GM12878 (cell line): ENCODE results near the gene SLC22A23. TPM values are rescaled to one million over a fixed set of nuclear protein-coding genes. Genes with fewer than 3 reads are reported as not detected.

Experiments used
- ATAC-seq: fragments of 200-7000 bp; cut with Tn5 transposase; 3 replicates; pipeline ENCODE4 v1.9.1; 2020; ENCODE audit warnings: mild to moderate bottlenecking, moderate library complexity
- BruUV-seq: library from RNA; stranded (reverse); fragments of 400-500 nt; replicated peaks from 2 replicates; lab custom pipeline; 2021; lab: Mats Ljungman, UMichigan
- CTCF ChIA-PET: fragments of 300-600 bp; sonication (Branson Sonifier 250); formaldehyde crosslinking; extraction: SDS; loops from one replicate; lab custom pipeline; 2021; ENCODE audit warnings: inconsistent platforms; lab: Yijun Ruan, JAX
- POLR2A ChIA-PET: fragments of 350-600 bp; formaldehyde crosslinking; extraction: SDS; loops from one replicate; lab custom pipeline; 2021; ENCODE audit warnings: inconsistent platforms; lab: Charles Lee
- RAD21 ChIA-PET: fragments of 300-600 bp; sonication (Branson Sonifier 250); formaldehyde crosslinking; loops from one replicate; lab custom pipeline; 2023; ENCODE audit warnings: antibody characterized with exemption; ENCODE audit not compliant: unreplicated experiment; lab: Charles Lee
- SMC1A ChIA-PET: fragments of 300-600 bp; sonication (Branson Sonifier 250); formaldehyde crosslinking; loops from one replicate; lab custom pipeline; 2023; ENCODE audit not compliant: unreplicated experiment, uncharacterized antibody; lab: Charles Lee
- DNase-seq: peaks from one replicate; pipeline ENCODE4 v3.0.0-alpha.2; 2011; ENCODE audit warnings: low read depth, low spot score
- FAIRE-seq: peaks from 3 replicates; lab custom pipeline; 2011; peaks lifted over from hg19 to GRCh38; lab: Jason Lieb, UNC
- H2AFZ ChIP-seq: 2 replicates; pipeline ENCODE4 v1.6.0; 2011; ENCODE audit warnings: low read depth, low read length, control low read depth; ENCODE audit not compliant: control insufficient read depth
- H3K27ac ChIP-seq: 2 replicates; pipeline ENCODE4 v1.5.1; 2011; ENCODE audit warnings: control low read depth; ENCODE audit not compliant: control insufficient read depth, insufficient read depth
- H3K27me3 ChIP-seq, 2 experiments: replicated peaks in 1 of 2; 2 replicates each; pipeline versions ENCODE4 v1.6.0 to v1.6.1; 2011; ENCODE audit warnings: low read length in 1 of 2; ENCODE audit not compliant: control insufficient read depth in 2 of 2, insufficient read depth in 2 of 2
- H3K36me3 ChIP-seq, 2 experiments: 2 replicates each; pipeline ENCODE4 v1.5.1; 2011; ENCODE audit warnings: low read length in 1 of 2; ENCODE audit not compliant: control insufficient read depth in 2 of 2, insufficient read depth in 2 of 2
- H3K4me1 ChIP-seq: 2 replicates; pipeline ENCODE4 v1.6.1; 2011; ENCODE audit warnings: mild to moderate bottlenecking, low read length, moderate library complexity, mixed read lengths; ENCODE audit not compliant: control insufficient read depth, insufficient read depth
- H3K4me2 ChIP-seq: 2 replicates; pipeline ENCODE4 v1.6.0; 2011; ENCODE audit warnings: control low read depth; ENCODE audit not compliant: control insufficient read depth, insufficient read depth
- H3K4me3 ChIP-seq: fragments of 200-600 bp; sonication (generic); 2 replicates; pipeline ENCODE4 v1.5.1; 2016
- H3K79me2 ChIP-seq: 2 replicates; pipeline ENCODE4 v1.6.0; 2011; ENCODE audit warnings: low read length; ENCODE audit not compliant: control insufficient read depth, insufficient read depth
- H3K9ac ChIP-seq: 2 replicates; pipeline ENCODE4 v1.8.0; 2011; ENCODE audit warnings: low read length, control low read depth, mixed read lengths; ENCODE audit not compliant: control insufficient read depth, insufficient read depth
- H3K9me3 ChIP-seq: replicated peaks from 3 replicates; pipeline ENCODE4 v1.5.1; 2011; ENCODE audit warnings: mild to moderate bottlenecking, low read length; ENCODE audit not compliant: control insufficient read depth, insufficient read depth
- H4K20me1 ChIP-seq: 2 replicates; pipeline ENCODE4 v1.6.0; 2011; ENCODE audit not compliant: control insufficient read depth, insufficient read depth
- CREB1 ChIP-seq: IDR thresholded peaks from 2 replicates; pipeline ENCODE4 v1.6.1; 2012; ENCODE audit warnings: low read depth, mild to moderate bottlenecking, inconsistent platforms
- EGR1 ChIP-seq, 2 experiments: IDR thresholded peaks; 1 replicate in 1 of 2; 2 replicates in 1 of 2; pipeline ENCODE4 v1.6.1; 2011 to 2012; ENCODE audit warnings: low read depth in 2 of 2, low read length in 2 of 2, borderline replicate concordance in 1 of 2, mild to moderate bottlenecking in 1 of 2, moderate library complexity in 1 of 2
- FOXK2 ChIP-seq: fragments of 450-650 bp; IDR thresholded peaks from 2 replicates; pipeline ENCODE4 v1.6.1; 2017; ENCODE audit warnings: mild to moderate bottlenecking, moderate library complexity
- MLLT1 ChIP-seq: fragments of 450-650 bp; IDR thresholded peaks from 2 replicates; pipeline ENCODE4 v1.6.1; 2016; ENCODE audit warnings: mild to moderate bottlenecking
- MYB ChIP-seq: fragments of 150-350 bp; IDR thresholded peaks from 2 replicates; pipeline ENCODE4 v1.6.1; 2014; ENCODE audit warnings: mild to moderate bottlenecking, low read depth, low read length, borderline replicate concordance
- RUNX3 ChIP-seq: IDR thresholded peaks from 2 replicates; pipeline ENCODE4 v1.6.1; 2012; ENCODE audit warnings: low read length, inconsistent platforms
- SPI1 ChIP-seq: IDR thresholded peaks from 2 replicates; pipeline ENCODE4 v1.6.1; 2011; ENCODE audit warnings: low read depth, mild to moderate bottlenecking, low read length, moderate library complexity, borderline replicate concordance; ENCODE audit not compliant: insufficient read depth
- ZNF274 ChIP-seq: IDR thresholded peaks from one replicate; pipeline ENCODE4 v1.8.0; 2011; ENCODE audit not compliant: insufficient read length, insufficient read depth
- WGBS: methylation state at CpG from one replicate; pipeline ENCODE4 v1.1.6; 2016; ENCODE audit warnings: low lambda C conversion rate; ENCODE audit not compliant: insufficient replicate concordance, insufficient coverage; ENCODE audit errors: missing lambda C conversion rate; 5-methylcytosine and 5-hydroxymethylcytosine counted together
- in situ Hi-C: fragments of 300-500 bp; cut with MboI; formaldehyde crosslinking; loops from 9 replicates; pipeline ENCODE4 v1.14.3; 2018; ENCODE audit warnings: mixed read lengths
- intact Hi-C: fragments of 100-400 bp; cut with micrococcal nuclease; formaldehyde crosslinking; loops from one replicate; pipeline ENCODE4 v1.14.2; 2022; ENCODE audit not compliant: unreplicated experiment
- polyA plus RNA-seq, 11 experiments: library from polyadenylated mRNA; depleted of rRNA in 4 of 11; unstranded in 6 of 11; stranded (reverse) in 5 of 11; fragments of >200 nt; fragmentation: Nextera tagmentation in 4 of 11; fragmentation: Illumina TruSeq in 1 of 11; extraction: Ambion mirVana in 4 of 11; extraction: Trizol in 1 of 11; gene quantifications; 1 replicate in 1 of 11; 2 replicates in 10 of 11; pipeline versions ENCODE4 v1.2.1 to v1.2.3, GENCODE V29; 2011 to 2016; ENCODE audit warnings: inconsistent platforms in 2 of 11, missing spikeins in 2 of 11, low read depth in 1 of 11
- total RNA-seq, 4 experiments: library from RNA; depleted of rRNA in 3 of 4; stranded (reverse); fragments of >200 nt in 3 of 4; fragmentation: Illumina TruSeq in 1 of 4; extraction: Trizol in 1 of 4; gene quantifications; 2 replicates each; pipeline versions ENCODE4 v1.2.1 to v1.2.3, GENCODE V29; 2013 to 2021

The SLC22A23 gene
- total and polyA plus RNA-seq, 10 of the 15 experiments (the other 5 are each of a cell fraction or from before 2014, with no cell fraction given) = 0.20 to 2.4 (median 0.74) TPM

DNA sequence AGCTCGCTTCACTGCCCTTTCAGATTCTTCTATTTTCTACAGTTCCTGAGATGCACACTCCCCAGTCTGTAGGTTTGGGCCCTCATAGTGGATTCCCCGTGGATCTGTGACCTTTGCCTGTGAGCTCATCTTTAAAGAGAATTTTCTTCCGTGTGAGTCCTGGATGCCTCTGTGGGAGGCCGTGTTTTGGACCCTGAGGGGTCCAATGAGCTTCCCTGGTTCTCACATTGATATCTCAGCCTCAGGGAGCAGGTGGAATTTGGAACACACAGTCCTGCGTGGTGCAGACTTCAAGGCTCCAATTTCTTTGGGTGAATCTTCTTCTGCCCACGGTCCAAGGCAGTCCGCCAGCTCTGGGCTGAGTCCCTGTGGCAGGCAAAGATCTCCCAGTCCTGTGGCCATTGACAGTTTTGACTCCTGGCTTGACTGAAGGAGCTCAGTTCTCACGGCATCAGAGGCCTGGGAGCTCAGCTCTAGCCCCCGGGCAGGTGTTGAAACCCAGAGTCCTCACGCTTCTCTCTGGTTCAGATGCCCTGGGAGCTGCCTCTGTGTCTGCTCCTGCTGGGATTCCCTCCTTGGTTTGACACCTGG, 137.1 kb downstream of the SLC22A23 start (continued):
- TF ChIP-seq CREB1 (no peak), MYB (no peak), ZNF274 (no peak), FOXK2 (no peak), EGR1 (IDR thresholded peaks at IDR 0.05; ENCODE audit: borderline replicate concordance in 1 of 2, low read depth in 2 of 2, low read length in 2 of 2) (no peak)

- WGBS = 50% methylated on average over 13 of the region's 13 CpGs
- peak; percentile 16; the same call in 2 of the 3 replicates for ATAC-seq
- SMC1A ChIA-PET = interaction anchor here (0.9 to 6.5 kb wide), 4 partner anchors 13 to 64 kb away, joined by 3 to 41 read pairs (median 3); no protein-coding TSS in a partner anchor
Observed at GRCh38 chr6:3318821-3319540, 137.9 kb downstream of the SLC22A23 start.

More at GRCh38 chr6:3318821-3319540, 137.9 kb downstream of the SLC22A23 start:
- no peak overlapping the region for H3K27ac ChIP-seq
- TF ChIP-seq MLLT1 = no peak
- TF ChIP-seq SPI1 = peak; percentile 72; the same call in 1 of the 2 replicates
- no peak for TF ChIP-seq RUNX3
- TF ChIP-seq, all 136 proteins: peak for 1
- Histone ChIP-seq H3K79me2 (no peaks in the 10 kb centered on the region), H4K20me1 (no peaks in the 10 kb centered on the region), H3K4me3 (no peak overlapping the region), H3K4me2 (no peak overlapping the region), H3K36me3 (no peaks in the 10 kb centered on the region), H3K9ac (no peak overlapping the region), H3K27me3 (no peaks in the 10 kb centered on the region; a peak in 1 of 4 replicates), H3K9me3 (no peaks in the 10 kb centered on the region), H3K4me1 (peaks cover 9% of the 10 kb centered on the region), H2AFZ (no peak overlapping the region)
- BruUV-seq = no TSS peak
- FAIRE-seq (no peak), DNase-seq (no peak)
- CTCF ChIA-PET = interaction anchor here (0.6 kb wide), 1 partner anchor 69 kb away, joined by 3 read pairs; no protein-coding TSS in a partner anchor
- POLR2A ChIA-PET = interaction anchor here (1.1 to 2.0 kb wide), 2 partner anchors 12 to 19 kb away, joined by 4 to 5 read pairs; no protein-coding TSS in a partner anchor
- intact Hi-C loops (no loop called here), in situ Hi-C loops (no loop called here)
- RAD21 ChIA-PET = interaction anchor here (1.2 kb wide), 1 partner anchor 38 kb away, joined by 4 read pairs; no protein-coding TSS in a partner anchor
